Measurements from ENCODE around the gene NFS1. TPM values are rescaled to one million over a fixed set of nuclear protein-coding genes. Genes with fewer than 3 reads are reported as not detected.
"Not testable (repeated sequence)": the region's sequence is repeated elsewhere in the genome, so short reads cannot be mapped to it uniquely, and the experiment has no call there.

NFS1 gene
- total RNA-seq = 10 to 100 TPM; 43.3 to 46.0 TPM

GRCh38 chr20:35699127-35699956 is at the start of gene NFS1, which contains the start of gene ROMO1:
TSS of gene NFS1 (minus strand) at chr20:35699352. CDS start at chr20:35699288, 64 bp downstream.
TSS of gene ROMO1 (plus strand) at chr20:35699405. CDS start at chr20:35699633, 228 bp downstream.
- ATAC-seq (replicated peaks in 1 of 2) (peak; percentile 91), DNase-seq (peak; percentile 90)
- H3K27me3 Mint-ChIP-seq (ENCODE audit: low read depth) = no peaks in the 10 kb centered on the region
- peaks cover 12 to 35% of the 10 kb centered on the region in 2 donors for H3K36me3 Mint-ChIP-seq (ENCODE audit: insufficient read depth in 2 of 2)
- H3K4me3 Mint-ChIP-seq = peak within 1 kb of the TSS; percentile 93 to 94
- peak within 1 kb of the TSS; percentile 98 for H3K27ac Mint-ChIP-seq
- peaks cover 57% of the 10 kb centered on the region for H3K4me1 Mint-ChIP-seq (ENCODE audit: low read depth)
- H3K9me3 Mint-ChIP-seq = no peaks in the 10 kb centered on the region

GRCh38 chr20:35744492-35744841 is 45.3 kb upstream of the NFS1 start:
- H3K4me1 Mint-ChIP-seq (ENCODE audit: low read depth) = peaks cover 35% of the 10 kb centered on the region
- H3K27ac Mint-ChIP-seq = peak overlapping the region; percentile 100
- peak overlapping the region; percentile 99 to 100 for H3K4me3 Mint-ChIP-seq
- H3K36me3 Mint-ChIP-seq (ENCODE audit: insufficient read depth in 2 of 2) = peaks cover 18 to 32% of the 10 kb centered on the region in 2 donors
- not testable (repeated sequence) for H3K9me3 Mint-ChIP-seq; DNase-seq; H3K27me3 Mint-ChIP-seq (ENCODE audit: low read depth); ATAC-seq (replicated peaks in 1 of 2)

- H3K4me3 Mint-ChIP-seq = peak overlapping the region; percentile 99 to 100
- no peak for ATAC-seq (replicated peaks in 1 of 2)
- no peaks in the 10 kb centered on the region for H3K27me3 Mint-ChIP-seq (ENCODE audit: low read depth)
- peaks cover 21 to 36% of the 10 kb centered on the region in 2 donors for H3K36me3 Mint-ChIP-seq (ENCODE audit: insufficient read depth in 2 of 2)
- H3K27ac Mint-ChIP-seq = peak overlapping the region; percentile 100
- DNase-seq = peak in 1 of 2 donors; percentile 27
- peaks cover 39% of the 10 kb centered on the region for H3K4me1 Mint-ChIP-seq (ENCODE audit: low read depth)
- no peaks in the 10 kb centered on the region for H3K9me3 Mint-ChIP-seq
Measured at GRCh38 chr20:35743693-35744491, 44.7 kb upstream of the NFS1 start.

GRCh38 chr20:35742741-35743523 is 43.8 kb upstream of the NFS1 start:
- ATAC-seq (replicated peaks in 1 of 2) (no peak), DNase-seq (no peak)
- H3K36me3 Mint-ChIP-seq (ENCODE audit: insufficient read depth in 2 of 2) = peaks cover 26 to 46% of the 10 kb centered on the region in 2 donors
- peak overlapping the region; percentile 99 to 100 for H3K4me3 Mint-ChIP-seq
- H3K27ac Mint-ChIP-seq = peak overlapping the region; percentile 100
- peaks cover 48% of the 10 kb centered on the region for H3K4me1 Mint-ChIP-seq (ENCODE audit: low read depth)
- no peaks in the 10 kb centered on the region for H3K27me3 Mint-ChIP-seq (ENCODE audit: low read depth)
- no peaks in the 10 kb centered on the region for H3K9me3 Mint-ChIP-seq

DNA sequence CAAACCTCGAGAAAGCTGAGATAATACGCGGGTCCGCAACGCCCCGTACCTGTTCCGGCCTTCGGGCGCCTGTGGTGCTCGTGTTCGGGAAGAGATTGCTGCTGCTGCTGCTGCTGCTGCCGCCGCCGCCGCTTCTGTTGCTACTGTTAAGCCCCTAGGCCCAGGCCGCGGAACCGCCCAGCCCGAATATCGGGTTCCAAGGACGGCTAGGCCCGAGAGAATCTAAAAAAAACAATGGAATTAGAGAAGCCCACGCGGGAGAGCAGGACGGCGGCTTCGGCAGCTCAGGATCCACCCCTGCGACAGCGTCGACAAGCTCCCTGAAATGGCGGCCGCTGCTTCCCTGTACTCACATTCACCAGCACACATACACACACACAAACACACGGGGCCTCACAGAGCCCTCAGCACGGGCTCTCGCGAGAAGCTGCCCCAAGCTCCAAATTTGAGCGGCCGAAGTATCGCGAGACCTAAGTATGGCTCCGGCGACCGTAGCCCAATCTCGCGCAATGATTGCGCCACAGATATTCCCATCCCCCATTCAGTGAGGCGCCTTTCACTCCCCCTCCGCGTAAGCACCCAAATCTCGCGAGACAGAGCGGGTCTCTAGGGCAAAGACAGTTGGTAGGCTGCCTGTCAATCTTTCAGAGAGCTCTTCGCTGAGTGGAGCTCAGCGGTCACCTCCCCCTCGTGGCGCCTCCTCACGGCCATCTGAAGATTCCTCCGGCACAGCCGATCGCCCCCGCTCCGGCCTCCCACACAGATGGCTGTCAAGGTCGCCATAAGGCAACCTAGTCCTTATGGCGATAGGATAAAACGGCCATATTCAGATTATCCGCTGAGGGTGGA is 43.0 kb upstream of the NFS1 start, which contains the start of gene RBM39:
Gene RBM39 (minus strand): TSS at position 369 of the 849 bp plus-strand sequence. CDS start 1,386 bp downstream, outside the sequence.
- Mint-ChIP-seq H3K4me3 (peak within 1 kb of the TSS; percentile 99 to 100), H3K27ac (peak within 1 kb of the TSS; percentile 100), H3K4me1 (ENCODE audit: low read depth) (peaks cover 56% of the 10 kb centered on the region), H3K9me3 (no peaks in the 10 kb centered on the region), H3K36me3 (ENCODE audit: insufficient read depth in 2 of 2) (peaks cover 26 to 51% of the 10 kb centered on the region in 2 donors), H3K27me3 (ENCODE audit: low read depth) (no peaks in the 10 kb centered on the region)
- DNase-seq = peak; percentile 98 to 100
- peak; percentile 88 to 89 for ATAC-seq (replicated peaks in 1 of 2)

- no peak for DNase-seq
- H3K27me3 Mint-ChIP-seq (ENCODE audit: low read depth) = no peaks in the 10 kb centered on the region
- H3K9me3 Mint-ChIP-seq = no peaks in the 10 kb centered on the region
- peaks cover 26 to 67% of the 10 kb centered on the region in 2 donors for H3K36me3 Mint-ChIP-seq (ENCODE audit: insufficient read depth in 2 of 2)
- H3K27ac Mint-ChIP-seq = peak overlapping the region; percentile 100
- H3K4me1 Mint-ChIP-seq (ENCODE audit: low read depth) = peaks cover 78% of the 10 kb centered on the region
- ATAC-seq (replicated peaks in 1 of 2) = no peak
- peak overlapping the region; percentile 99 to 100 for H3K4me3 Mint-ChIP-seq
Measured at GRCh38 chr20:35739294-35740163, 40.4 kb upstream of the NFS1 start.

DNA sequence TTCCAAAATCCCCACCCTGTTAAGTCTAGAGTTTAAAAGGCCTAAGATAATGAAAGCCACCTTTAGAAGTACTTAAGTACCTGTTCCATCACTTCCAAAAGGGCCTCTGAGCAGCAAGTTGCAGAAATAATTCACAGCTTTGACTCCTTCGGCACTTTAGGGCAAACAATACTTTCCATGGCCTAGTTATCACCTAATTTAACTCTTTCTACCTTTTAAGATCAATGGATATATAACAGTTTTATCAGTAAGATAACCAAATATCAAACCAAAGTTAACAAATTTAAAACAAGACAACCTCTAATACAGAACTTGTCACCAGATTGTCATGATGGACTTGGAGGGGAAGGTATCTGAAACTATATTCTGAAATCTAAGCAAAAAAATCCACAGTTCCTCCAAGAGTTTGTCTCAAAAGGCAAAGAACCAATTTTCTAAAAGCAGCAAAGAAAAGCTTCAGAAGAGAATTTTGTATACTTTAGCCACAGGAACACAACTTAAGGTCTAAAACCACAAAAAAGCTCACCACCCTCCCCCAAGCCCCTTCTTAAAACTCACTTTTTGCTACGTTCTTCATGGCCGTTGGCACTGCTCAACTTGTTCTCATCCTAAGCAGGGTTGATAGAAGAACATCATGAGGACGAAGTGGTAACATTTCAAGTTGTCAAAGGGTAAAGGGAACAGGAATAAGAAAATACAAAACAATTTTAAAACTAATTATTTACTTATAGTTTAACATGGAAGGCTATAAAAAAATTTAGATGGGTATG is 39.4 kb upstream of the NFS1 start:
- DNase-seq (no peak), ATAC-seq (replicated peaks in 1 of 2) (no peak)
- no peaks in the 10 kb centered on the region for H3K27me3 Mint-ChIP-seq (ENCODE audit: low read depth)
- H3K27ac Mint-ChIP-seq = peak overlapping the region; percentile 99
- H3K4me1 Mint-ChIP-seq (ENCODE audit: low read depth) = peaks cover 78% of the 10 kb centered on the region
- H3K36me3 Mint-ChIP-seq (ENCODE audit: insufficient read depth in 2 of 2) = peaks cover 26 to 76% of the 10 kb centered on the region in 2 donors
- peak overlapping the region; percentile 63 to 95 for H3K4me3 Mint-ChIP-seq
- no peaks in the 10 kb centered on the region for H3K9me3 Mint-ChIP-seq

- Mint-ChIP-seq H3K9me3 (no peaks in the 10 kb centered on the region), H3K27ac (peak overlapping the region; percentile 99), H3K36me3 (ENCODE audit: insufficient read depth in 2 of 2) (peaks cover 23 to 79% of the 10 kb centered on the region in 2 donors), H3K4me3 (peak overlapping the region; percentile 63 to 95), H3K27me3 (ENCODE audit: low read depth) (no peaks in the 10 kb centered on the region), H3K4me1 (ENCODE audit: low read depth) (peaks cover 78% of the 10 kb centered on the region)
- ATAC-seq (replicated peaks in 1 of 2) = no peak
- DNase-seq = no peak
Measured at GRCh38 chr20:35737865-35738333, 38.7 kb upstream of the NFS1 start.

GRCh38 chr20:35735826-35736470 is 36.8 kb upstream of the NFS1 start:
- DNase-seq = no peak
- Mint-ChIP-seq H3K9me3 (no peaks in the 10 kb centered on the region), H3K4me3 (peak overlapping the region; percentile 63 to 87), H3K27ac (peak overlapping the region; percentile 94), H3K27me3 (ENCODE audit: low read depth) (no peaks in the 10 kb centered on the region), H3K4me1 (ENCODE audit: low read depth) (peaks cover 91% of the 10 kb centered on the region), H3K36me3 (ENCODE audit: insufficient read depth in 2 of 2) (peaks cover 17 to 82% of the 10 kb centered on the region in 2 donors)
- no peak for ATAC-seq (replicated peaks in 1 of 2)

All from activated T-cell treated with anti-CD3 and anti-CD28 coated beads, Interleukin-2, amount 50 U/mL, for 72 hours (primary cell).